Stromal cell of bone marrow (primary cell): ENCODE results near the gene ZNF783.
"Not testable (repeated sequence)": the region's sequence is repeated elsewhere in the genome, so short reads cannot be mapped to it uniquely, and the experiment has no call there.

Source experiments
- DNase-seq: peaks from one replicate; pipeline ENCODE4 v3.0.0-alpha.2; 2012; ENCODE audit warnings: low read depth

Gene ZNF783

GRCh38 chr7:149300620-149301285 is 38.8 kb downstream of the ZNF783 start:
- no peak for DNase-seq

GRCh38 chr7:149302222-149302621 is 40.2 kb downstream of the ZNF783 start:
- no peak for DNase-seq

GRCh38 chr7:149302865-149303264 is 40.9 kb downstream of the ZNF783 start:
- DNase-seq = no peak

DNA sequence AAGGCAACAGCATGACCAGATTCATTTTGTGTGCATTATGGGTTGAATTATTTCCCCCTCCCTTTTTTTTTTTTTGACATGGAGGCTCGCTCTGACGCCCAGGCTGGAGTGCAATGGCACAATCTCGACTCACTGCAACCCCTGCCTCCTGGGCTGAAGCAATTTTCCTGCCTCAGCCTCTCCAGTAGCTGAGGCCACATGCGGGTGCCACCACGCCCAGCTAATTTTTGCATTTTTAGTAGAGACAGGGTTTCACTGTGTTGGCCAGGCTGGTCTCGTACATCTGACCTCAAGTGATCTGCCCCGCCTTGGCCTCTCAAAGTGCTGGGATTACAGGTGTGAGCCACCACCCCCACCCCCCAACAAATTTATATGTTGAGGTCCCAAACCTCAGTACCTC is 42.0 kb downstream of the ZNF783 start:
- DNase-seq = no peak

GRCh38 chr7:149306854-149307253 is 44.9 kb downstream of the ZNF783 start:
- DNase-seq = no peak

DNA sequence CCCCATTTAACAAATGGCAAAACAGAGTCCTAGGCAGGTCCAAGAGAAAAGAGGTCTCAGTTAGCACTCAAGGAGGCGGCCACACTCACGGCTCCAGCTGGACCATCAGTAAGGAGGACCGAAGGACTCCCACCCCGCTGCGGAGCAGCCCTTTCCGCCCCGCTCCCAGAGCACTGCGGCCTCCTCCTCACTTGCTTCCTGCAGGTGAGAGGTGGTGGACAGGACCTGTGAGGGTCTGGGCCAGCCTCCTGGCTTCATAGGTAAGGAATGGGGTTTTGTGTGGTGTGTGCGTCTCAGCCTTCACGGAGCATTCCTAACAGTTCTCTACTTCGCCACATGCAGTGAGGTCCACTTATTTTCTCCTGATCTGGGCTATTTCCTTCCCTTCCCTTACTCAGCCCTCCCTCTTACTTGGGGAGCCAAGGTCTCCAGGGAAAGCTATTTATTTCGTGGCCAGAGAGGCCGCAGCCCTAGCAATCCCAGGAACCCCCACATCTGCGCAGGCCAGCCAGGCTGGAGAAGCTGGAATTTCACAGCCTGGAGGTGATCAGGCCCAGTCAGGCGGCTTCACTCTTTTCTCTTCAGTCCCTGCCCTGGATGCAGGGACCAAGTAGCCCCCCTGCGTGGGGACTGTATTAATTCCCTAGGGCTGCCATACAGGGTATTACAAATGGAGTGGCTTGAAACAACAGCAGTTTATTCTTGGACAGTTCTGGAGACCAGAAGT is 45.9 kb downstream of the ZNF783 start:
- DNase-seq = no peak

DNA sequence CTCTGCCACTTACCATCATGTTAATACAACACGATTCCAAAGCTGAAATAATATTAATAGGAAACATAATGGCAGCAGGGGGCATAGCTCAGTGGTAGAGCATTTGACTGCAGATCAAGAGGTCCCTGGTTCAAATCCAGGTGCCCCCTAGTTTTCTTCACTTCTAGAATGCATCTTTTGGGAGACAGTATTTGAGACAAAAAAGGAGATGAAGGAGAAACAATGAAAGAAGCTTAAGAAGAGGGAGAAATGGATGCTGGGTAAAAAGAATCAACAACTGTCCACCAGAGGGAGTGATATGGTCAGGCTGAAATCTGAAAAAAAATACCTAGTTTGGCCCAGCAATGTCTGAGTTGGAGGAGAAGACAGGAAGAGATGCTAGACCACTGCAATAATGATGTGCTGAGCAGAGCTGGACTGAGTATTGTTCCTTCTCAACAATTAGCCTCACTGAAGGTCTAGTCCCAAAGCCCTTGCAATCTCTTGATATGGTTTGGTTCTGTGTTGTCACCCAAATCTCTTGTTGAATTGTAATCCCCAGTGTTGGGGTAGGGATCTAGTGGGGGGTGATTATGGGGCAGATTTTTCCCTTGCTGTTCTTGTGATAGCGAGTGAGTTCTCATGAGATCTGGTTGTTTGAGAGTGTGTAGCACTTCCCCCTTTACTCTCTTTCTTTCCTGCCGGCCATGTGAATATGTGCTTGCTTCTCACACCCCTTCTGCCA is 48.3 kb downstream of the ZNF783 start:
- peak; percentile 62 for DNase-seq

DNA sequence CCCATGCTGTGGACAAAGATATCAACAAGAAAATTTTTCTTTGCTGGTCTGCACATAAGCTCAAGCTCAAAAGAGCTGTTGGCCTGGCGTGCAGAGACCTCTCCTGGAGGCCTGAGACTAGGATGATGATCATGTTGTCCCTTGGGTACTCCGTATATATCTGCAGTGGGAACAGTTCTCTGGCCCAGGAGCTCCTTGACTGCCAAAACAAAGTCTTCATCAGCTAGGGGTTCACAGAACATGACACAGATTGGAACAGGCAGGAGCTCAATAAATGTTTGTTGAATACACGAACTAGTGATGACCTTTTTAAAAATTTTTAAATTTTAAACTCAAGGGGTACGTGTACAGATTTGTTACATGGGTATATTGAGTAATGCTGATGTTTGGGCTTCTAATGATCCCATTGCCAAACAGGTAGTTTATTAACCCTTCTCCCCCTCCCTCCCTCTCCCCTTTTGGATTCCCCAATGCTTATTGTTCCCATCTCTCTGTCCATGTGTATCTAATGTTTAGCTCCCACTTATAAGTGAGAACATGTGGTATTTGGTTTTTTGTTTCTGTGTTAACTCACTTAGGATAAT is 49.1 kb downstream of the ZNF783 start:
- DNase-seq = no peak

DNA sequence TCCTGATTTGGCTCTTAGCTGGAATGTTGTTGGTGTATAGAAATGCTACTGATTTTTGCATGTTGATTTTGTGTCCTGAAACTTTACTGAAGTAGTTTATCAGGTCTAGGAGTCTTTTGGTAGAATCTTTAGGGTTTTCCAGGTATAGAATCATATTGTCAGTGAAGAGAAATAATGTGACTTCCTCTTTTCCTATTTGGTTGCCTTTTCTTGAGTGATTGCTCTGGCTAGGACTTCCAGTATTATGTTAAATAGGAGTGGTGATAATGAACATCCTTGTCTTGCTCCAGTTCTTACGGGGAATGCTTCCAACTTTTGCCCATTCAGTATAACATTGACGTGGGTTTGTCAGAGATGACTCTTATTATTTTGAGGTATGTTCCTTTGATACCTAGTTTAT is 52.0 kb downstream of the ZNF783 start:
- no peak for DNase-seq

GRCh38 chr7:149316606-149317005 is 54.6 kb downstream of the ZNF783 start:
- DNase-seq = no peak

GRCh38 chr7:149317496-149317895 is 55.5 kb downstream of the ZNF783 start:
- no peak for DNase-seq

DNA sequence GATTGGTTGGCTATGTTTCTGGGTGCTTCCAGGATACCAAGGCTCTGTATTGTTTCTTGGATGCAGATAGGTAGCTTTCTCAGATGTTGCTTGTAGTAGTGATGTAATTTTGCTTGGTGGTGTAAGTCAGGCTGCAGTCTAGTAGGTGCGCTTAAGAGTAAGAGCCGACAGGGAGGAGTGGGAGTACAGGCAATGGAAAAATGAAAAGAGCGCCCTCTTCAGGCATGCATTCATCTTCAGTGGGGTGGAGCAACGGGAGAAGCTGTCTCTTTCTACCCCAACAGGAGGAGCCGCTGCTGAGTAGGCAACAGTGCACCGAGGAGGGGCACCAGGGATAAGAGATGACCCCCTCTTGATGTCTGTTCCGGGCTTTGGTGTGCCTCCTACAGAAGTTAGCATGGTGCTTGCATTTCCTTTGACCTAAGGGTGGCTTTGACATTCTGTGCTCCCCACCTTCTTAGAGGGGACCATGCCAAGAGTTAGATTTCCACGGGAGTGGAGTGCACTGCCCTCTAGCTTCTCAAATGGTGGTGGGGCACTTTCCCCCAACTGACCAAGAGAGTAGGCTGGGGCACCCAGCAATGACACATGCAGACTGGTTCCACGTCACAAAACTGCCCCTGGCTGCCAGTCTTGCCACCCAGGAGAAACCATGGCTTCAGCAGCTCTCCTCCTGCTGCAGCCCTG is 56.1 kb downstream of the ZNF783 start:
- DNase-seq = no peak

- no peak for DNase-seq
Measured at GRCh38 chr7:149319376-149319775, 57.4 kb downstream of the ZNF783 start.

DNA sequence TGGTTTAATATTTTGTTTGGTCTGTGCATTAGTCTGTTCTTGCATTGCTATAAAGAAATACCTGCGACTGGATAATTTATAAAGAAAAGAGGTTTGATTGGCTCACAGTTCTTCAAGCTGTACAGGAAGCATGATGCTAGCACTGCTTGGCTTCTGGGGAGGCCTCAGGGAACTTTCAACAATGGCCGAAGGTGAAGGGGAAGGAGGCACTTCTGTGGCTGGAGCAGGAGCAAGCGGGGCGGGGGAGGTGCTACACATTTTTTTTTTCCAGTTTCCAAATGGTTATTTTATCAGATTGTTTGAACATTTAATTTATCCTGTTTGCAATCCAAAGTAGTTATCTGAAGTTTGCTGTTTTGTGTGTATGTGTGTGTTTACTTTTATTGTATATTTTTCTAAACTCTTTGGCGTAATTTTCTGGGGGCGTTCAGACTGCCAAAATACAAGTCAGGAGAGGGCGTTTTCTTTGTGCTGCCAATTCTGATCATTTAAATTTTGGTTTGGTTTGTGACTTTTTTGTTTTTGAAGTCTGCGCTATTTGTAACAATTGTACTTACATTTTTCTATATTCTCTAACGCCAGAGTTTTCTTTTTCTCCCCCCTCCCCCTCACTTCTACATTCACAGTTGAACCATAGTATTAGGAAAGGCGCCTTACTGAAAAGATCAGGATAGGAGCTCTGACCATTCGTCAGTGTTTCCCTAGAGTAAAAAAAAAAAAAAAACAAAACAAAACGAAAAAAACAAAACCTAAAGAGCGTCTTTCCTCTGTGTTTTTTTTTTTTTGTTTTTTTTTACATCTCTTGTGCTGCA is 58.5 kb downstream of the ZNF783 start:
- DNase-seq = no peak

- DNase-seq = not testable (repeated sequence)
Measured at GRCh38 chr7:149321125-149321905, 59.3 kb downstream of the ZNF783 start.

GRCh38 chr7:149321978-149322541 is 60.1 kb downstream of the ZNF783 start:
- peak; percentile 19 for DNase-seq

- no peak for DNase-seq
Measured at GRCh38 chr7:149322737-149323136, 60.7 kb downstream of the ZNF783 start.

DNA sequence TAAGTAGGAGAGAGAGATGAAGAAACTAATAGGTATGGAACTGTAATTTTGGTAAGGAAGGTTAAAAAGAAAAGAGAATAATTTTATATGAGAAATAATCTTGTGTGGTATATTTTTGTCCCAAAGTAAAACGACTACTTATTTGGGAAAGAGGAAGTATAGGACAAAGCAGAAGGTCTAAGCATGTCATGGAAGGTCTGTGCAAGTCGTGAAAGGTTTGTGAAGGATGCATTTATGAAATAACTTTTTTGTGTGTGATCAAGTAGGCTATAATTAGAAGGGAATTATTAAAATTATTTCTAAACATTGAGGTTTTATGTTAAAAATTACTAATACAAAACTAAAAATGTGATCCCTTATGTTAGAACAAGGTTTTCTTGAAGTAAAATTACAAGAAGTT is 63.3 kb downstream of the ZNF783 start:
- DNase-seq = no peak

DNA sequence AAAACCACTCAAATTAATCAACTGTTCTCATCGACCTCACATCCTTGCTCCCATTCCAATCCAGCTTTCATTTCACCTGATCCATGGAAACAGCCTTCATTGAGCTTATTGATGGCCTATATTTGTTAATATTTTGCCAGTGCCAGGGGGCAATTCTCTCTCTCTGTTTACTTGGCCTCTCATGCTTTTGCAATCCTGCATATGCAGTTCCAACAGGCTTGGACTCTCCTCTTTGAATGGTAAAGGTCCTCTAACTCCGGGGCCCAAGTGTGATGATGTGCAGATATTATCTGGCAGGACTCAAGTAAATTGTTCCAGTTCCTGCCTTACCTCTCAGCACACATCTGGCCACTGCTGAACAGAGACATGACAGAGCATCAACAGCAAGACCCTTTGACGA is 67.3 kb downstream of the ZNF783 start:
- no peak for DNase-seq

- no peak for DNase-seq
Measured at GRCh38 chr7:149329766-149330334, 67.9 kb downstream of the ZNF783 start.
